ENCODE data around the gene CYP2B6.

DNA sequence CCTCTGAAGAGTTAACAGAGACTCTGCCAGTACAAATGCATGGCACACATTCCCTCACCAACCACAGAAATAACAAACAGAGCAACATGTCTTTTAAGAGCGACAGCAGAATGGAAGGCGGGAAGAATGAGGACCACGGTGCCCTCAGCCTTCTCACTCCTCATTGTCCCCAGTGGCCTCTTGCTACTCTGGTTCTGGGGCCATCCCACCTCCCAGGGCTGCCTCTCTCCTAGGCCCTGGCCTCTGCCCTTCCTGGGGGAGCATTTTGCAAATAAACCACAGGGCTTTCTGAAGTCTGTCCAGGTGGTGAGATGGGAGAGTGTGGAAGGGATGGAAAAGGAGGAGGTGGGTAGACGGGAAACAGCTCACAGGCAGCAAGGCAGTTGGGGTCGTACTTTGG is 28.3 kb downstream of the CYP2B6 start:
- TF ChIP-seq, protein P1, sequence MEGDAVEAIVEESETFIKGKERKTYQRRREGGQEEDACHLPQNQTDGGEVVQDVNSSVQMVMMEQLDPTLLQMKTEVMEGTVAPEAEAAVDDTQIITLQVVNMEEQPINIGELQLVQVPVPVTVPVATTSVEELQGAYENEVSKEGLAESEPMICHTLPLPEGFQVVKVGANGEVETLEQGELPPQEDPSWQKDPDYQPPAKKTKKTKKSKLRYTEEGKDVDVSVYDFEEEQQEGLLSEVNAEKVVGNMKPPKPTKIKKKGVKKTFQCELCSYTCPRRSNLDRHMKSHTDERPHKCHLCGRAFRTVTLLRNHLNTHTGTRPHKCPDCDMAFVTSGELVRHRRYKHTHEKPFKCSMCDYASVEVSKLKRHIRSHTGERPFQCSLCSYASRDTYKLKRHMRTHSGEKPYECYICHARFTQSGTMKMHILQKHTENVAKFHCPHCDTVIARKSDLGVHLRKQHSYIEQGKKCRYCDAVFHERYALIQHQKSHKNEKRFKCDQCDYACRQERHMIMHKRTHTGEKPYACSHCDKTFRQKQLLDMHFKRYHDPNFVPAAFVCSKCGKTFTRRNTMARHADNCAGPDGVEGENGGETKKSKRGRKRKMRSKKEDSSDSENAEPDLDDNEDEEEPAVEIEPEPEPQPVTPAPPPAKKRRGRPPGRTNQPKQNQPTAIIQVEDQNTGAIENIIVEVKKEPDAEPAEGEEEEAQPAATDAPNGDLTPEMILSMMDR (IDR thresholded peaks at IDR 0.05; ENCODE audit: insufficient read depth, low read length) = no peak
- TF ChIP-seq POLR2AphosphoS5 (IDR thresholded peaks at IDR 0.05; ENCODE audit: low read depth) (no peak), GABPA (IDR thresholded peaks at IDR 0.05; ENCODE audit: low read depth) (no peak), SPI1 (IDR thresholded peaks at IDR 0.05; ENCODE audit: borderline replicate concordance, low read depth) (no peak)
- TF ChIP-seq, protein P2, sequence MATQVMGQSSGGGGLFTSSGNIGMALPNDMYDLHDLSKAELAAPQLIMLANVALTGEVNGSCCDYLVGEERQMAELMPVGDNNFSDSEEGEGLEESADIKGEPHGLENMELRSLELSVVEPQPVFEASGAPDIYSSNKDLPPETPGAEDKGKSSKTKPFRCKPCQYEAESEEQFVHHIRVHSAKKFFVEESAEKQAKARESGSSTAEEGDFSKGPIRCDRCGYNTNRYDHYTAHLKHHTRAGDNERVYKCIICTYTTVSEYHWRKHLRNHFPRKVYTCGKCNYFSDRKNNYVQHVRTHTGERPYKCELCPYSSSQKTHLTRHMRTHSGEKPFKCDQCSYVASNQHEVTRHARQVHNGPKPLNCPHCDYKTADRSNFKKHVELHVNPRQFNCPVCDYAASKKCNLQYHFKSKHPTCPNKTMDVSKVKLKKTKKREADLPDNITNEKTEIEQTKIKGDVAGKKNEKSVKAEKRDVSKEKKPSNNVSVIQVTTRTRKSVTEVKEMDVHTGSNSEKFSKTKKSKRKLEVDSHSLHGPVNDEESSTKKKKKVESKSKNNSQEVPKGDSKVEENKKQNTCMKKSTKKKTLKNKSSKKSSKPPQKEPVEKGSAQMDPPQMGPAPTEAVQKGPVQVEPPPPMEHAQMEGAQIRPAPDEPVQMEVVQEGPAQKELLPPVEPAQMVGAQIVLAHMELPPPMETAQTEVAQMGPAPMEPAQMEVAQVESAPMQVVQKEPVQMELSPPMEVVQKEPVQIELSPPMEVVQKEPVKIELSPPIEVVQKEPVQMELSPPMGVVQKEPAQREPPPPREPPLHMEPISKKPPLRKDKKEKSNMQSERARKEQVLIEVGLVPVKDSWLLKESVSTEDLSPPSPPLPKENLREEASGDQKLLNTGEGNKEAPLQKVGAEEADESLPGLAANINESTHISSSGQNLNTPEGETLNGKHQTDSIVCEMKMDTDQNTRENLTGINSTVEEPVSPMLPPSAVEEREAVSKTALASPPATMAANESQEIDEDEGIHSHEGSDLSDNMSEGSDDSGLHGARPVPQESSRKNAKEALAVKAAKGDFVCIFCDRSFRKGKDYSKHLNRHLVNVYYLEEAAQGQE (IDR thresholded peaks at IDR 0.05; ENCODE audit: insufficient replicate concordance, low read depth) = no peak

All from HL-60 (cell line).